GM11168 (cell line): ENCODE data around the gene PCDHGB2.
"Not testable (repeated sequence)": the region's sequence is repeated elsewhere in the genome, so short reads cannot be mapped to it uniquely, and the experiment has no call there.

Experiments used
- in situ Hi-C: fragments of 300-500 bp; cut with MboI; formaldehyde crosslinking; loops from one replicate; pipeline ENCODE4 v1.12.0; 2022; ENCODE audit warnings: low sequenced_read_pairs; ENCODE audit not compliant: unreplicated experiment

The PCDHGB2 gene

DNA sequence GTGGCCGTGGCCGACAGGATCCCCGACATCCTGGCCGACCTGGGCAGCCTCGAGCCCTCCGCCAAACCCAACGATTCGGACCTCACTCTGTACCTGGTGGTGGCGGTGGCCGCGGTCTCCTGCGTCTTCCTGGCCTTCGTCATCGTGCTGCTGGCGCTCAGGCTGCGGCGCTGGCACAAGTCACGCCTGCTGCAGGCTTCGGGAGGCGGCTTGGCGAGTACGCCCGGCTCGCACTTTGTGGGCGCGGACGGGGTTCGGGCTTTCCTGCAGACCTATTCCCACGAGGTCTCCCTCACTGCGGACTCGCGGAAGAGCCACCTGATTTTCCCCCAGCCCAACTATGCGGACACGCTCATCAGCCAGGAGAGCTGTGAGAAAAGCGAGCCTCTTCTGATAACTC, 13.8 kb upstream of the PCDHGB2 start:
- in situ Hi-C loops, result not testable (repeated sequence)

DNA sequence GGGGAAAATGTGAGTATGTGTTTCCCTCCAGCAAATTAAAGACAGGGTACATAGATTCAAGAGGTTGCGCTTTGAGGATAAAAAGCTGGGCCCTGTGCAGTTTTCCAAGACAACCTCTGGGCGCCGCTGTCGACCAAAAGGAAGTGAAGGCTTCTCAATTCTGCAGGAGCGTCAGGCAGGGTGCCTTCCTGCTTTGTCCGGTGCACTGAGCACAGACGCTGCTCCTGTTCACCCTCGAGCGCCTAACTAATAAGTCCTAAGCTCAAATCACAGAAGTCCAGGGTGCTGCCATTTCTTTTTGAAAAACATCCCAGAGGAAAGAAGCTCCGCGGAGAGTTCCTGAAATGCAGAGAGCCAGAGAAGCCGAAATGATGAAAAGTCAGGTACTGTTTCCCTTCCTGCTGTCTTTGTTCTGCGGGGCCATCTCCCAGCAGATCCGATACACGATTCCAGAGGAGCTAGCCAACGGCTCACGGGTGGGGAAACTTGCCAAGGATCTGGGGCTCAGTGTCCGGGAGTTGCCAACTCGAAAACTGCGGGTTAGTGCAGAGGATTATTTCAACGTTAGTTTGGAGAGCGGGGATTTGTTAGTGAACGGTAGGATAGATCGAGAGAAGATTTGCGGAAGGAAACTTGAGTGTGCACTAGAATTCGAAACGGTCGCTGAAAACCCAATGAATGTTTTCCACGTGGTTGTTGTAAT, 9.7 kb upstream of the PCDHGB2 start, which contains the start of gene PCDHGB1:
Gene PCDHGB1, plus strand, starts transcription at position 183 of the 703 bp plus-strand sequence. Its CDS starts 162 bp downstream, at position 345.
- in situ Hi-C loops, result no loop called here

DNA sequence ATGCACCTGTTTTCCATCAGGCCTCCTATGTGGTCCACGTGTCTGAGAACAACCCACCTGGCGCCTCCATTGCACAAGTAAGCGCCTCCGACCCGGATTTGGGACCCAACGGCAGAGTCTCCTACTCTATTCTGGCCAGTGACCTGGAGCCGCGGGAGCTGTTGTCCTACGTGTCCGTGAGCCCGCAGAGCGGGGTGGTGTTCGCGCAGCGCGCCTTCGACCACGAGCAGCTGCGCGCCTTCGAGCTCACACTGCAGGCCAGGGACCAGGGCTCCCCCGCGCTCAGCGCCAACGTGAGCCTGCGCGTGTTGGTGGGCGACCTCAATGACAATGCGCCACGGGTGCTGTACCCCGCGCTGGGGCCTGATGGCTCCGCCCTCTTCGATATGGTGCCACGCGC, 8.2 kb upstream of the PCDHGB2 start:
- in situ Hi-C loops, result no loop called here

DNA sequence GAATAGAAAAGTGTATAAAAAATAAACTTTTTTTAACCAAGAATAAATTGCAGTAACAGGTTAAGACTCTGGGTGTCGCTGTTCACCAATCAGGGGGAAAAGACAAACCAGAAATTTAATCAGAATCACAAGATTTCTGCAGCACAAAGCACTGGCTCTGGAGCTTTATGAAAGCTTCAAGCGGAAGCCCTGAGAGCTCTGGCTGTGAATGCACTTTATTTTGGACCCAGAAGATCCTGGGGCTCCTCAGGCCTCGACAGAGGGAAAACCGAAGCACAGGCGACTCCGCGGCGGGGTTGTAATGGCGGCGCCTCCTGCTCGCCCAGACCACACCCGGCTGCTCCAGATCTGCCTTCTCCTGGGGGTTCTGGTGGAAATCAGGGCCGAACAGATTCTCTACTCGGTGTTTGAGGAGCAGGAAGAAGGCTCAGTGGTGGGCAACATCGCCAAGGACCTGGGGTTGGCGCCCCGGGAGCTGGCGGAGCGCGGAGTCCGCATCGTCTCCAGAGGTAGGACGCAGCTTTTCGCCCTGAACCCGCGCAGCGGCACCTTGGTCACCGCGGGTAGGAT, 4.8 kb upstream of the PCDHGB2 start, which contains the start of gene PCDHGA4:
Gene PCDHGA4, plus strand, starts transcription at position 122 of the 570 bp plus-strand sequence. Its CDS starts 87 bp downstream, at position 209.
- in situ Hi-C loops, result no loop called here

DNA sequence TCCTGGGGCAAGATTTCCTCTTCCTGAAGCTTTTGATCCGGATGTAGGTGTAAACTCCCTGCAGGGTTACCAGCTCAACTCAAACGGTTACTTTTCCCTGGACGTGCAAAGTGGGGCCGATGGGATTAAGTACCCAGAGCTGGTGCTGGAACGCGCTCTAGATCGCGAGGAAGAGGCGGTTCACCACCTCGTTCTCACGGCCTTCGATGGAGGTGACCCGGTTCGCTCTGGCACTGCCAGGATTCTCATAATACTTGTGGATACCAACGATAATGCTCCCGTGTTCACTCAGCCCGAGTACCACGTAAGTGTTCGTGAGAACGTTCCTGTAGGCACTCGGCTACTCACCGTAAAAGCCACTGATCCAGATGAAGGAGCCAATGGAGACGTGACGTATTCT, 4.2 kb upstream of the PCDHGB2 start:
- in situ Hi-C loops, result no loop called here

DNA sequence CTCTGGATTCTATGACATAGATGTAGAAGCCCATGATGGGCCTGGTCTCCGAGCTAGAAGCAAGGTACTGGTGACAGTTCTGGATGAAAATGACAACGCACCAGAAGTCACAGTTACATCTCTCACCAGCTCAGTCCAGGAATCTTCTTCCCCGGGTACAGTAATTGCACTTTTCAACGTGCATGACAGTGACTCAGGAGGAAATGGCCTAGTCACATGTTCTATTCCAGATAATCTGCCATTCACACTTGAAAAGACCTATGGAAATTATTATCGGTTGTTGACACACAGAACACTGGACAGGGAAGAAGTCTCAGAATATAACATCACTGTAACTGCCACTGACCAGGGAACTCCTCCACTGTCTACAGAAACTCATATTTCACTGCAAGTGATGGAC, 3.7 kb upstream of the PCDHGB2 start:
- in situ Hi-C loops, result no loop called here

DNA sequence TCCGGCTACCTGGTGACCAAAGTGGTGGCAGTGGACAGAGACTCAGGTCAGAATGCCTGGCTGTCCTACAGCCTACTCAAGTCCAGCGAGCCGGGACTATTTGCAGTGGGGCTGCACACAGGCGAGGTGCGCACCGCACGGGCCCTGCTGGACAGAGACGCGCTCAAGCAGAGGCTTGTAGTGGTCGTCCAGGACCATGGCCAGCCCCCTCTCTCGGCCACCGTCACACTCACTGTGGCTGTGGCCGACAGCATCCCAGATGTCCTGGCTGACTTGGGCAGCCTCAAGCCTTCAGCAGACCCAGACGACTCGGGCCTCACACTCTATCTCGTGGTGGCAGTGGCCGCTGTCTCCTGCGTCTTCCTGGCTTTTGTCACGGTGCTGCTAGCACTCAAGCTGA, 2.8 kb upstream of the PCDHGB2 start:
- in situ Hi-C loops, result no loop called here

DNA sequence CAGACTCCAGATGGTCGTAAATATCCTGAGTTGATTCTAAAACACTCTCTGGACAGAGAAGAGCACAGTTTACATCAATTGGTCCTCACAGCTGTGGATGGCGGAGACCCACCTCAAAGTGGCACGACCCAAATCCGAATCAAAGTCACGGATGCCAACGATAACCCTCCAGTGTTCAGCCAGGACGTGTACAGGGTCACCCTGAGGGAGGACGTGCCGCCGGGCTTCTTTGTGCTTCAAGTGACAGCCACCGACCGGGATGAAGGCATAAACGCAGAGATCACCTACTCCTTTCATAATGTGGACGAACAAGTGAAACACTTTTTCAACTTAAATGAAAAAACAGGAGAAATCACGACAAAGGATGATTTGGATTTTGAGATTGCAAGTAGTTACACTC, 891 bp downstream of the PCDHGB2 start:
- in situ Hi-C loops, result no loop called here

DNA sequence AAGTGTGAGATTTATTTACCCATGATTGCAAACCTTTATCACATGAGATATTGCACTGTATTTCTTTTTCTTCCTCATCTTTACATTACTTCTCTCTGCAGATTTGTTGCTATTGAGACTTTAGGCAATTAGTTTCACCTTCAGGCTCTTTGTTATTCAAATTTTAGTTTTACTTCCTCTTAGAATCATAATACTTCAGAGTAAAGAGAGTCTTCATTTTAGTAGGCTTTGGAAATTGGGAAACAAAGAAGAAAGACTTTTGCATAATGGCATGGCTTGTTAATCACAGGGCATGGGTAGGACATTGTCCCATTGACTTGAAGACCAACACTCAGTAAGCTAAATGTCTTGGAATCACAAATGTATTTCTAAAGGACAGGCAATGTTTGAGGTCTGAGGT, 2.9 kb downstream of the PCDHGB2 start:
- in situ Hi-C loops, result no loop called here

DNA sequence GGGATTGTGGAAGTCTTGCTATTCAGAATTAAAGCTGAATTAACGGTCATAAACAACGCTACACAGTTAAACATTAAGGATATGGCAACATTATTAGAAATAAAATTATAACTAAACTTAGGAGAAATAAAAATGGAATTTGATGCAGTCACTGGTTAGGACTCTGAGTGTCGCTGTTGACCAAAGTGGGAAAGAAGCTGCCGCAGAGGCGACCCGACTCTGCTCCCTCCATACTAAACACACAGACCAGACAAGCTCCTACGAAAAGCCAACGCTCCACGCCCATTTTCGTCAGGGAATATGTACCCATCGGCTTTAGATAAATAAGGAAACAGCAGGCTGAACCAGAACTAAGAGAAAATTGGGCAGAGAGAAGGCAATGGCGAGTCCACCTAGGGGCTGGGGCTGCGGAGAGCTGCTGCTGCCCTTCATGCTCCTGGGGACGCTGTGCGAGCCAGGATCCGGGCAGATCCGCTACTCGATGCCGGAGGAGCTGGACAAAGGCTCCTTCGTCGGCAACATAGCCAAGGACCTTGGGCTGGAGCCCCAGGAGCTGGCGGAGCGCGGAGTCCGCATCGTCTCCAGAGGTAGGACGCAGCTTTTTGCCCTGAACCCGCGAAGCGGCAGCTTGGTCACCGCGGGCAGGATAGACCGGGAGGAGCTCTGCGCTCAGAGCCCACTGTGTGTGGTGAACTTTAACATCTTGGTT, 4.3 kb downstream of the PCDHGB2 start, which contains the start of gene PCDHGA5:
Gene PCDHGA5, plus strand, starts transcription at position 211 of the 709 bp plus-strand sequence. Its CDS starts 169 bp downstream, at position 380.
- in situ Hi-C loops, result no loop called here

DNA sequence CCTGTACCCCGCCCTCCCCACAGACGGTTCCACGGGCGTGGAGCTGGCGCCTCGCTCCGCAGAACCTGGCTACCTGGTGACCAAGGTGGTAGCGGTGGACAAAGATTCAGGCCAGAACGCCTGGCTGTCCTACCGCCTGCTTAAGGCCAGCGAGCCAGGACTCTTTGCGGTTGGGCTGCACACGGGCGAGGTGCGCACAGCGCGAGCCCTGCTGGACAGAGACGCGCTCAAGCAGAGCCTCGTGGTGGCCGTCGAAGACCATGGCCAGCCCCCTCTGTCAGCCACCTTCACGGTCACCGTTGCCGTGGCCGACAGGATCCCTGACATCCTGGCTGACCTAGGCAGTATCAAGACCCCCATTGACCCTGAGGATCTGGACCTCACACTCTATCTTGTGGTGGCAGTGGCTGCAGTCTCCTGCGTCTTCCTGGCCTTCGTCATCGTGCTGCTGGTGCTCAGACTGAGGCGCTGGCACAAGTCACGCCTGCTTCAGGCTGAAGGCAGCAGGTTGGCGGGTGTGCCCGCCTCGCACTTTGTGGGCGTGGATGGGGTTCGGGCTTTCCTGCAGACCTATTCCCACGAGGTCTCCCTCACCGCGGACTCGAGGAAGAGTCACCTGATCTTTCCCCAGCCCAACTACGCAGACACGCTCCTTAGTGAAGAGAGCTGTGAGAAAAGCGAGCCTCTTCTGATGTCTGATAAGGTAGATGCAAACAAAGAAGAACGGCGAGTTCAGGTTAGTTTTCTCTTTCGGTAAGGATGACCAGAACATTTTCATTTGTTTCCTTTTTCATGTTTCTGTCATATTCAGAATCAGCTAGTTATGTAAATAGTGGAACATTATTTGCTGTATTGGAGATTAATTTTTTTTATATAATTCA, 6.5 kb downstream of the PCDHGB2 start:
- in situ Hi-C loops, result no loop called here

DNA sequence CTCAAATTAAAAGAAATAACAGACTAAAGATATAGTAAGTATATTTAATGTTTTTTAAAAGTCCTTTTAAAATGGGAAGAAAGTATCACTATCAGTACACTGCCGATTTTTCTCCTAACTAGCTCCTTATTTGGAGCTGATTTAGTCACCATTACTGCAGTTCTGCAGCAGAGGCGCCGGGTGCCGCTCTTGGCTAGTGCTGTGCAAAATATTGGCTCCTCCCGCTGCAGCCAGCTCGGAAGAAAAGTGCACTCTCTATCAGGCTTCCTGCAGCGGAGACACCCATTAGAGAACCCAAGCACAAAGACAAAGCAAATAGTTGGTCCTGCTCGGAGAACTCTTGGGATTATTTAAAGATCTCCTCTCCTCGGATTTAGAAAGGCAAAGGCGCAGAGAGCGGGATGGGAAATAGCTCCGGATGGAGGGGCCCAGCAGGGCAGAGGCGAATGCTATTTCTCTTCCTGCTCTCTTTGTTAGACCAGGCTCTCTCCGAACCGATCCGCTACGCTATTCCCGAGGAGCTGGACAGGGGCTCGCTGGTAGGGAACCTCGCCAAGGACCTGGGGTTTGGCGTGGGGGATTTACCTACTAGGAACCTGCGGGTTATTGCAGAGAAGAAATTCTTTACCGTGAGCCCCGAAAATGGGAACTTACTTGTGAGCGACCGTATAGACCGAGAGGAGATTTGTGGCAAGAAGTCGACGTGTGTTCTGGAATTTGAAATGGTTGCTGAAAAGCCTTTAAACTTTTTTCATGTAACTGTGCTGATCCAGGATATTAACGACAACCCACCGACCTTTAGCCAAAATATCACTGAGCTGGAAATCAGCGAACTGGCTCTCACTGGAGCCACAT, 10.4 kb downstream of the PCDHGB2 start, which contains the start of gene PCDHGB3:
Gene PCDHGB3, plus strand, starts transcription at position 249 of the 855 bp plus-strand sequence. Its CDS starts 153 bp downstream, at position 402.
- in situ Hi-C loops, result no loop called here

DNA sequence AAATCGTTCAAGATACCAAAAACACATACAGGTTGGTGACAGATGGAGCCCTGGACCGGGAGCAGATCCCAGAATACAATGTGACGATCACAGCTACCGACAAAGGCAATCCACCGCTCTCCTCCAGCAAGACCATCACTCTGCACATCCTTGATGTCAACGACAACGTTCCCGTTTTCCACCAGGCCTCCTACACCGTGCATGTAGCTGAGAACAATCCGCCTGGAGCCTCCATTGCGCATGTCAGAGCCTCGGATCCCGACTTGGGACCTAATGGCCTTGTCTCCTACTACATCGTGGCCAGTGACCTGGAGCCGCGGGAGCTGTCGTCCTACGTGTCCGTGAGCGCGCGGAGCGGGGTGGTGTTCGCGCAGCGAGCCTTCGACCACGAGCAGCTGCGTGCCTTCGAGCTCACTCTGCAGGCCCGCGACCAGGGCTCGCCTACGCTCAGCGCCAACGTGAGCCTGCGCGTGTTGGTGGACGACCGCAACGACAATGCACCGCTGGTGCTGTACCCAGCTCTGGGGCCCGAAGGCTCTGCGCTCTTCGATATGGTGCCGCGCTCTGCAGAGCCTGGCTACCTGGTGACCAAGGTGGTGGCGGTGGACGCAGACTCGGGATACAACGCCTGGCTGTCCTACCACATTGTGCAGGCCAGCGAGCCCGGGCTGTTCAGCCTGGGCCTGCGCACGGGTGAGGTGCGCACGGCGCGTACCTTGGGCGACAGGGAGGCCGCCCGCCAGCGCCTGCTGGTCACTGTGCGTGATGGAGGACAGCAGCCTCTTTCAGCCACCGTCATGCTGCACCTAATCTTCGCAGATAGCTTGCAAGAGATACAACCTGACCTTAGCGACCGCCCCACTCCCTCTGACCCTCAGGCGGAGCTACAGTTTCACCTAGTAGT, 12.0 kb downstream of the PCDHGB2 start:
- in situ Hi-C loops, result no loop called here

DNA sequence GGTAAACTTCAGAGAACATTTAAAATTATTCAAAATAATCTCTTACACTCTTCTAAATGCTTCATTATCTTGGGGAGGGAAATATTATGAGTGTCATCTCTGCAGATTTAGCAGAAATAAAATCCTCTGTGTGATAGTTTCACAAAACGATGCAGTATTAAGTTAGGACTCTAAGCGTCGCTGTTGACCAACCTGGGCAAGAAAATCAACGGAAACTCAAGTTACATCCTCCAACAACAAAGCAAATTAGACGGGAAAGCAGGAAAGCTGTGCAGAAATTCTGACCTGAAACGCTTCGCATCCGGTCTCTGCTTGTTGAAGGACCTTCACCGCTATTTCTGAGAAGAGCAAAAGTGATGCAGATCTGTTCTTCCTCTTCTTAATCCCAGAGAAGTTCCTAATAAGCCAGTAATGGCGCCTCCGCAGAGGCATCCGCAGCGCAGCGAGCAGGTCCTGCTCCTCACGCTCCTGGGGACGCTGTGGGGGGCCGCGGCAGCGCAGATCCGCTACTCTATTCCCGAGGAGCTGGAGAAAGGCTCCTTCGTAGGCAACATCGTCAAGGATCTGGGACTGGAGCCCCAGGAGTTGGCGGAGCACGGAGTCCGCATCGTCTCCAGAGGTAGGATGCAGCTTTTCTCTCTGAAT, 14.0 kb downstream of the PCDHGB2 start, which contains the start of gene PCDHGA6:
Gene PCDHGA6, plus strand, starts transcription at position 219 of the 645 bp plus-strand sequence. Its CDS starts 193 bp downstream, at position 412.
- in situ Hi-C loops, result no loop called here

DNA sequence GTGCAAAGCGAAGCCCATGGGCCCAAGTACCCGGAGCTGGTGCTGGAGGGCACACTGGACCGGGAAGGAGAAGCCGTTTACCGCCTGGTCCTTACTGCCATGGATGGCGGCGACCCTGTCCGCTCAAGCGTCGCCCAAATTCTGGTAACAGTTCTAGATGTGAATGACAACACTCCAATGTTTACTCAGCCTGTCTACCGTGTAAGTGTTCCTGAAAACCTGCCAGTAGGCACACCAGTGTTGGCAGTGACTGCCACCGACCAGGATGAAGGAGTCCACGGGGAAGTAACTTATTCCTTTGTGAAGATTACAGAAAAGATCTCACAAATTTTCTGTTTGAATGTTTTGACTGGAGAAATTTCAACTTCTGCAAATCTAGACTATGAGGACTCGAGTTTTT, 14.8 kb downstream of the PCDHGB2 start:
- in situ Hi-C loops, result no loop called here

DNA sequence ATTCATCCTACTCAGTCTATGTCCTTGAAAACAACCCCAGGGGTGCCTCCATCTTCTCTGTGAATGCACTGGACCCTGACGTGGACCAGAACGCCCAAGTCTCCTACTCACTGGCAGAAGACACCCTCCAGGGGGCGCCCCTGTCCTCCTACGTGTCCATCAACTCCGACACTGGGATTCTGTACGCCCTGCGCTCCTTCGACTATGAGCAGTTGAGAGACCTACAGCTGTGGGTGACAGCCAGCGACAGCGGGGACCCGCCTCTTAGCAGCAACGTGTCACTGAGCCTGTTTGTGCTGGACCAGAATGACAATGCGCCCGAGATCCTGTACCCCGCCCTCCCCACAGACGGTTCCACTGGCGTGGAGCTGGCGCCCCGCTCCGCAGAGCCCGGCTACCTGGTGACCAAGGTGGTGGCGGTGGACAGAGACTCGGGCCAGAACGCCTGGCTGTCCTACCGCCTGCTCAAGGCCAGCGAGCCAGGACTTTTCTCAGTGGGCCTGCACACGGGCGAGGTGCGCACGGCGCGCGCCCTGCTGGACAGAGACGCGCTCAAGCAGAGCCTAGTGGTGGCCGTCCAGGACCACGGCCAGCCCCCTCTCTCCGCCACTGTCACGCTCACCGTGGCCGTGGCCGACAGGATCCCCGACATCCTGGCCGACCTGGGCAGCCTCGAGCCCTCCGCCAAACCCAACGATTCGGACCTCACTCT, 15.8 kb downstream of the PCDHGB2 start:
- in situ Hi-C loops, result not testable (repeated sequence)
